Measurements from ENCODE around the gene EHD1. TPM values are rescaled to one million over a fixed set of nuclear protein-coding genes. Genes with fewer than 3 reads are reported as not detected.

EHD1 gene
- total RNA-seq, 2 donors from 2014 or later = 39.7 to 43.8 TPM

DNA sequence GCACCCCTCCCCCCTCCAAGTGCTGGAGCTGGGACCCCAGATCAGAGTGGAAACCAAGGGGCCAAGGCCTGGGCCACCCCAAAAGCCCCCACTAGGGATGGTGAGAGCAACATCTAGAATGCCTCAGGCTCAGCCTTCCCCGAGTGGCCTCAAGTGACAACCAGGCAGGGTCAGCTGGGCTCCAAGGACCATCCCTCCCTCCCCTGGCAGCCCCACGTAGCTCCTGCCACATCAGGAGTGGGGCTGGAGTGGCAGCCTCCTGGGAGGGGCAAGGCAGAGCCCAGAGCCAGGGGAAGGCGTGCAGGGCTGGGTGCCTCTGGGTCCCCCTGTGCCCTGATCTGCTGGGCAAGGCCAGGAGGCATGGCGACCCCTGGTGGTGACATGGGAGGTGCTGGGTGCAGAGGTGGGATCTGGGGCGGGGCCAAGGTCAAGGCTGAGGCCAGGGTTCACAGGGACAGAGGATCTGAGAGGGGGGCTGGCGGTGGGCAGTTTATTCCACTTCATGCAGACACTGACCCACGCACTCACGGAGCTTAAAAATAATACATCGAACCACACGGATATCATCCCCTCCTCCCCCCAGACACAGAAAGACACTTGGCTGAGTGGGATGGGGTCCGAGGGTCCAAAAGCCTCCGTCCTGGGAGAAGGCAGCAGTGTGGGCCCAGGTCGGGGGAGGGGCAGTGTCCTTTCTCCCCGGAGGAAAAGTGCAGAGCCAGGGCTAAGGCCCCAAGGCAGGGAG is 15.8 kb upstream of the EHD1 start:
- no peak overlapping the region for H3K4me3 Mint-ChIP-seq
- H3K27me3 Mint-ChIP-seq (ENCODE audit: insufficient read depth) = no peaks in the 10 kb centered on the region
- no peaks in the 10 kb centered on the region for H3K9me3 Mint-ChIP-seq
- H3K4me1 Mint-ChIP-seq = peaks cover 10% of the 10 kb centered on the region
- TF ChIP-seq, protein P1, sequence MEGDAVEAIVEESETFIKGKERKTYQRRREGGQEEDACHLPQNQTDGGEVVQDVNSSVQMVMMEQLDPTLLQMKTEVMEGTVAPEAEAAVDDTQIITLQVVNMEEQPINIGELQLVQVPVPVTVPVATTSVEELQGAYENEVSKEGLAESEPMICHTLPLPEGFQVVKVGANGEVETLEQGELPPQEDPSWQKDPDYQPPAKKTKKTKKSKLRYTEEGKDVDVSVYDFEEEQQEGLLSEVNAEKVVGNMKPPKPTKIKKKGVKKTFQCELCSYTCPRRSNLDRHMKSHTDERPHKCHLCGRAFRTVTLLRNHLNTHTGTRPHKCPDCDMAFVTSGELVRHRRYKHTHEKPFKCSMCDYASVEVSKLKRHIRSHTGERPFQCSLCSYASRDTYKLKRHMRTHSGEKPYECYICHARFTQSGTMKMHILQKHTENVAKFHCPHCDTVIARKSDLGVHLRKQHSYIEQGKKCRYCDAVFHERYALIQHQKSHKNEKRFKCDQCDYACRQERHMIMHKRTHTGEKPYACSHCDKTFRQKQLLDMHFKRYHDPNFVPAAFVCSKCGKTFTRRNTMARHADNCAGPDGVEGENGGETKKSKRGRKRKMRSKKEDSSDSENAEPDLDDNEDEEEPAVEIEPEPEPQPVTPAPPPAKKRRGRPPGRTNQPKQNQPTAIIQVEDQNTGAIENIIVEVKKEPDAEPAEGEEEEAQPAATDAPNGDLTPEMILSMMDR (conservative IDR thresholded peaks at IDR 0.05) = peak; percentile 96
- no peaks in the 10 kb centered on the region for H3K36me3 ChIP-seq (ENCODE audit: control insufficient read depth, insufficient read depth, low read length)
- no peak overlapping the region for H3K4me3 ChIP-seq (ENCODE audit: low read length)
- no peak overlapping the region for H3K27ac ChIP-seq (ENCODE audit: low read depth, low read length)
- peak; percentile 98 for DNase-seq
- H3K9ac ChIP-seq (ENCODE audit: extremely low read depth, low read length, poor library complexity, severe bottlenecking) = no peak overlapping the region
- no peaks in the 10 kb centered on the region for H3K9me3 ChIP-seq (ENCODE audit: control insufficient read depth, low read length)
- H3K27ac Mint-ChIP-seq = no peak overlapping the region
- H3K27me3 ChIP-seq (ENCODE audit: control insufficient read depth, insufficient read depth, low read length, poor library complexity, severe bottlenecking) = no peaks in the 10 kb centered on the region
- WGBS, 2 experiments (ENCODE audit: insufficient coverage in 1 of 2, insufficient read length in 1 of 2) = 48 to 58% methylated on average over 9 to 13 of the region's 14 CpGs
- H3K4me1 ChIP-seq (ENCODE audit: control insufficient read depth, insufficient read depth, low read length) = peaks cover 11% of the 10 kb centered on the region
- peaks cover 8% of the 10 kb centered on the region for H3K36me3 Mint-ChIP-seq (ENCODE audit: low read depth)

DNA sequence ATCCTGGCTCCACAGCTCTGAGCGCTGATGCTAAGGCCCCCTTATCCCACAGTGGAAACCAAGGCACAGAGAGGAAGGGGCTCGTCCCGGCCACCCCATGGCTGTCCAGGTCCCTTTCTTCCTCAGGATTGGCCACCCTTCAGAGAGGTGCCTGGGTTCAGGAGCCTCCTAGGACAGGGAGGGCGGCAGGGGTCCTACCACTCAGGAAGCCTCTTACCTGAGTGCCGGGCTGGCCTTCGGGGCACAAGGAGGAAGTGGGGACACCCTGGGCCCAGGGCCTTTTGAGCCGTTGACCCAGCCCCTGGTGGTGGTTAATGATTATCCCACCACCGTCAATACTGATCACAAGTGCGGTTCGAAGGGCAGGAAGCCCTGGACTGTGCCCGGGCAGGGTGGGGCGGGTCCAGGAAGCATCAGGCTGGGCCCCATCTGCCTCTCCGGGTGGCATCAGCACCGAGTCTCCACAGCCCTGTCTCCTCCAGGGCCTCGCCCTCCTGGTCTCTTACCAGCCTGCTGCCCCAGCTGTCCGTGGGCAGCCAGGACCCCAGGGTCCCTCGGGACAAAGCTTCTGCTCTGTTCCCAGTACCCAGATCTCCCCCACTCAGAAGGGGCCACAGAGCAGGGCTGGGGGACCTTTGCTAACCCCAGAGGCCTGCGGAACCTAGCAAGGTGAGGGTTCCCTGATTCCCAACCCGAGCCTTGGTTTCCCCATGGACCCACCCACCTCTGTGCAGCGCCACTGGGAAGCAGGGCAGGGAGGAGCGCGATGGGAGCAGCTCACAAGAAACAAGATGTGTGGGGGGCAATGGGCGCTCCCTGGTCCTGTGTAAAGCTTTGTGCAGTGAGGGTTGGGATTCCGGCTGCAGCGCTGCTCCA is 15.0 kb upstream of the EHD1 start:
- H3K9me3 Mint-ChIP-seq = no peaks in the 10 kb centered on the region
- no peak for DNase-seq
- peaks cover 6% of the 10 kb centered on the region for H3K36me3 Mint-ChIP-seq (ENCODE audit: low read depth)
- Histone ChIP-seq H3K4me3 (ENCODE audit: low read length) (no peak overlapping the region), H3K27ac (ENCODE audit: low read depth, low read length) (no peak overlapping the region), H3K9me3 (ENCODE audit: control insufficient read depth, low read length) (no peaks in the 10 kb centered on the region), H3K9ac (ENCODE audit: extremely low read depth, low read length, poor library complexity, severe bottlenecking) (no peak overlapping the region), H3K27me3 (ENCODE audit: control insufficient read depth, insufficient read depth, low read length, poor library complexity, severe bottlenecking) (no peaks in the 10 kb centered on the region), H3K36me3 (ENCODE audit: control insufficient read depth, insufficient read depth, low read length) (no peaks in the 10 kb centered on the region), H3K4me1 (ENCODE audit: control insufficient read depth, insufficient read depth, low read length) (peaks cover 13% of the 10 kb centered on the region)
- no peak overlapping the region for H3K4me3 Mint-ChIP-seq
- H3K27ac Mint-ChIP-seq = no peak overlapping the region
- TF ChIP-seq, protein P1 (conservative IDR thresholded peaks at IDR 0.05) = peak; percentile 41
- H3K27me3 Mint-ChIP-seq (ENCODE audit: insufficient read depth) = no peaks in the 10 kb centered on the region
- H3K4me1 Mint-ChIP-seq = peaks cover 15% of the 10 kb centered on the region
- 86 to 91% methylated on average over 10 to 25 of the region's 25 CpGs for WGBS, 2 experiments (ENCODE audit: insufficient coverage in 1 of 2, insufficient read length in 1 of 2)

DNA sequence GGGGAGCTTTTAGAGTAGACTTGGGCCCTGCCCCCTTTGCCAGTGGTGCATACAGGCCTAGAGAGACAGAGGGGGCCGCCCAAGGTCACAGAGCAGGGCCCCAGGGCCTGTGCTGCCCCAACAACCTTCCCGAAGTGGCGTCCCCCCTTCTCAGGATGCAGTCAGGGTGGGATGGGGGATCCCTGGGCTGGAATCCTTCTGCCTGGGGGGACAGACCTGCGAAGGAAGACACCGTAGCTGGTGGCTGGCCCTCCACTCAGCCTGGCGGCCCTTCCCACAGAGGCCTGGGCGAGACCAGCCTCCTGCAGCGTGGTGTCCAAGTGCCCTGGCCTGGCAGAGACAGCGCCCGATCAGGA is 14.4 kb upstream of the EHD1 start:
- no peaks in the 10 kb centered on the region for H3K9me3 Mint-ChIP-seq
- no peak overlapping the region for H3K4me3 ChIP-seq (ENCODE audit: low read length)
- no peaks in the 10 kb centered on the region for H3K36me3 ChIP-seq (ENCODE audit: control insufficient read depth, insufficient read depth, low read length)
- H3K4me1 Mint-ChIP-seq = peaks cover 19% of the 10 kb centered on the region
- 91 to 96% methylated on average over 8 to 10 of the region's 10 CpGs for WGBS, 2 experiments (ENCODE audit: insufficient coverage in 1 of 2, insufficient read length in 1 of 2)
- no peak overlapping the region for H3K27ac Mint-ChIP-seq
- no peak overlapping the region for H3K9ac ChIP-seq (ENCODE audit: extremely low read depth, low read length, poor library complexity, severe bottlenecking)
- H3K4me1 ChIP-seq (ENCODE audit: control insufficient read depth, insufficient read depth, low read length) = peaks cover 18% of the 10 kb centered on the region
- DNase-seq = no peak
- no peaks in the 10 kb centered on the region for H3K9me3 ChIP-seq (ENCODE audit: control insufficient read depth, low read length)
- H3K36me3 Mint-ChIP-seq (ENCODE audit: low read depth) = peaks cover 4% of the 10 kb centered on the region
- H3K4me3 Mint-ChIP-seq = no peak overlapping the region
- no peak overlapping the region for H3K27ac ChIP-seq (ENCODE audit: low read depth, low read length)
- H3K27me3 Mint-ChIP-seq (ENCODE audit: insufficient read depth) = no peaks in the 10 kb centered on the region
- TF ChIP-seq, protein P1 (conservative IDR thresholded peaks at IDR 0.05) = no peak
- H3K27me3 ChIP-seq (ENCODE audit: control insufficient read depth, insufficient read depth, low read length, poor library complexity, severe bottlenecking) = no peaks in the 10 kb centered on the region
